Ovary (tissue), 3 donors: ENCODE results near the gene RIPOR3.

Experiments used
- CTCF ChIP-seq, 3 donors: fragments of 450-650 bp in 2 of 3; fragments of 200-600 bp in 1 of 3; IDR thresholded peaks; one replicate each; pipeline versions ENCODE4 v1.5.1 to v1.8.0; 2016 to 2022; ENCODE audit warnings: antibody characterized with exemption in 3 of 3, mild to moderate bottlenecking in 1 of 3
- POLR2A ChIP-seq: fragments of 450-650 bp; IDR thresholded peaks from one replicate; pipeline ENCODE4 v1.6.1; 2017; ENCODE audit warnings: antibody characterized with exemption, mild to moderate bottlenecking, moderate library complexity
- donor health status: DM: no; HTN: no; CAD: no.

- no peak for TF ChIP-seq CTCF (IDR thresholded peaks at IDR 0.05)
- TF ChIP-seq POLR2A = no peak
Observed at GRCh38 chr20:50678169-50678898, 13.0 kb downstream of the RIPOR3 start.
